GM21423 (cell line): ENCODE results near the gene MMS22L.

Source experiments
- ATAC-seq: cut with Tn5 transposase; IDR thresholded peaks from one replicate; pipeline ENCODE4 v1.9.1; 2021; ENCODE audit warnings: mild to moderate bottlenecking, moderate library complexity; ENCODE audit not compliant: unreplicated experiment

MMS22L gene

GRCh38 chr6:97282726-97283617, at the start of gene MMS22L:
MMS22L (minus strand) TSS chr6:97283216; CDS start chr6:97282477, 739 bp downstream.
- ATAC-seq = peak; percentile 96

GRCh38 chr6:97322811-97323210, 39.8 kb upstream of the MMS22L start:
- ATAC-seq = no peak

GRCh38 chr6:97322226-97322625, 39.2 kb upstream of the MMS22L start:
- ATAC-seq = no peak

- no peak for ATAC-seq
Measured at GRCh38 chr6:97316978-97317377, 34.0 kb upstream of the MMS22L start.

GRCh38 chr6:97312241-97312640, 29.2 kb upstream of the MMS22L start:
- no peak for ATAC-seq

GRCh38 chr6:97306544-97307320, 23.7 kb upstream of the MMS22L start:
- ATAC-seq = no peak

- no peak for ATAC-seq
Measured at GRCh38 chr6:97305414-97306066, 22.5 kb upstream of the MMS22L start.

- no peak for ATAC-seq
Measured at GRCh38 chr6:97304701-97305100, 21.7 kb upstream of the MMS22L start.

- ATAC-seq = no peak
Measured at GRCh38 chr6:97294451-97294850, 11.4 kb upstream of the MMS22L start.

GRCh38 chr6:97293198-97293696, 10.2 kb upstream of the MMS22L start:
- no peak for ATAC-seq

- no peak for ATAC-seq
Measured at GRCh38 chr6:97292671-97293070, 9.7 kb upstream of the MMS22L start.

- ATAC-seq = no peak
Measured at GRCh38 chr6:97291896-97292295, 8.9 kb upstream of the MMS22L start.

GRCh38 chr6:97289332-97289731, 6.3 kb upstream of the MMS22L start:
- ATAC-seq = no peak

GRCh38 chr6:97288188-97288587, 5.2 kb upstream of the MMS22L start:
- ATAC-seq = no peak

- peak; percentile 7 for ATAC-seq
Measured at GRCh38 chr6:97282238-97282725, 734 bp downstream of the MMS22L start.

- no peak for ATAC-seq
Measured at GRCh38 chr6:97280766-97281165, 2.2 kb downstream of the MMS22L start.

- ATAC-seq = no peak
Measured at GRCh38 chr6:97275804-97276203, 7.2 kb downstream of the MMS22L start.

- no peak for ATAC-seq
Measured at GRCh38 chr6:97269821-97270220, 13.2 kb downstream of the MMS22L start.

- no peak for ATAC-seq
Measured at GRCh38 chr6:97262676-97263075, 20.3 kb downstream of the MMS22L start.

GRCh38 chr6:97246842-97247241, 36.2 kb downstream of the MMS22L start:
- no peak for ATAC-seq

GRCh38 chr6:97240222-97240621, 42.8 kb downstream of the MMS22L start:
- ATAC-seq = no peak
